HepG2 (cell line): ENCODE measurements around the gene NLRC5. TPM values are rescaled to one million over a fixed set of nuclear protein-coding genes. Genes with fewer than 3 reads are reported as not detected.
A peak's percentile ranks its signal among the peaks of the same experiment; 100 is the strongest.

Experiments
- ARID5B ChIP-seq: IDR thresholded peaks from 2 replicates; pipeline ENCODE4 v1.4.0; 2020; ENCODE audit warnings: mild to moderate bottlenecking, missing genetic modification reagents
- ATF3 ChIP-seq: sonication (generic); formaldehyde crosslinking; IDR thresholded peaks from 2 replicates; pipeline ENCODE4 v1.4.0; 2020; ENCODE audit warnings: missing genetic modification reagents
- FOSL2 ChIP-seq: sonication (generic); formaldehyde crosslinking; IDR thresholded peaks from 2 replicates; pipeline ENCODE4 v1.4.0; 2020; ENCODE audit warnings: missing genetic modification reagents
- KMT2A ChIP-seq: sonication (generic); formaldehyde crosslinking; IDR thresholded peaks from 2 replicates; pipeline ENCODE4 v1.4.0; 2020; ENCODE audit warnings: missing genetic modification reagents
- NR2F1 ChIP-seq, 2 experiments: fragments of 450-650 bp in 1 of 2; formaldehyde crosslinking in 1 of 2; IDR thresholded peaks; 2 replicates each; pipeline versions ENCODE4 v1.5.0 to v1.6.1; 2016 to 2020; ENCODE audit warnings: mild to moderate bottlenecking in 1 of 2, missing compliant biosample characterization in 1 of 2, missing genetic modification reagents in 1 of 2, moderate library complexity in 1 of 2
- ONECUT2 ChIP-seq: sonication (generic); formaldehyde crosslinking; IDR thresholded peaks from 2 replicates; pipeline ENCODE4 v1.4.0; 2020; ENCODE audit warnings: missing genetic modification reagents
- POGK ChIP-seq: sonication (generic); formaldehyde crosslinking; conservative IDR thresholded peaks from 2 replicates; pipeline ENCODE4 v1.8.0; 2022; ENCODE audit warnings: mild to moderate bottlenecking, moderate library complexity, missing genetic modification reagents
- SMARCE1 ChIP-seq: fragments of 450-650 bp; IDR thresholded peaks from 2 replicates; pipeline ENCODE4 v1.6.1; 2017; ENCODE audit warnings: borderline replicate concordance
- TARDBP ChIP-seq: sonication (generic); formaldehyde crosslinking; IDR thresholded peaks from 2 replicates; pipeline ENCODE4 v1.8.0; 2022; ENCODE audit warnings: mild to moderate bottlenecking, missing genetic modification reagents
- TEAD3 ChIP-seq: optimal IDR thresholded peaks from 2 replicates; pipeline ENCODE3; 2016; ENCODE audit warnings: borderline replicate concordance
- ZBTB39 ChIP-seq: sonication (generic); formaldehyde crosslinking; IDR thresholded peaks from 2 replicates; pipeline ENCODE4 v1.5.0; 2020; ENCODE audit warnings: missing genetic modification reagents
- ZFP37 ChIP-seq: sonication (generic); formaldehyde crosslinking; IDR thresholded peaks from 2 replicates; pipeline ENCODE4 v1.4.0; 2020; ENCODE audit warnings: missing genetic modification reagents, borderline replicate concordance
- ZNF33A ChIP-seq: sonication (generic); formaldehyde crosslinking; IDR thresholded peaks from 2 replicates; pipeline ENCODE4 v1.5.1; 2020; ENCODE audit warnings: missing genetic modification reagents, mild to moderate bottlenecking, moderate library complexity, borderline replicate concordance
- ZNF503 ChIP-seq: sonication (generic); formaldehyde crosslinking; IDR thresholded peaks from 2 replicates; pipeline ENCODE4 v1.4.0; 2020; ENCODE audit warnings: missing genetic modification reagents
- ZNF724P ChIP-seq: sonication (generic); formaldehyde crosslinking; IDR thresholded peaks from 2 replicates; pipeline ENCODE4 v1.8.0; 2022; ENCODE audit warnings: missing genetic modification reagents, borderline replicate concordance
- polyA plus RNA-seq, 8 experiments: library from polyadenylated mRNA; depleted of rRNA in 3 of 8; stranded (reverse) in 7 of 8; unstranded in 1 of 8; fragments of >200 nt; fragmentation: Illumina TruSeq in 4 of 8; extraction: Trizol in 4 of 8; gene quantifications; 2 replicates each; pipeline versions ENCODE4 v1.2.1 to v1.2.3, GENCODE V29; 2011 to 2016; ENCODE audit warnings: low read depth in 4 of 8, missing spikeins in 1 of 8, mixed read lengths in 1 of 8; ENCODE audit not compliant: insufficient read depth in 1 of 8
- total RNA-seq, 5 experiments: library from RNA; depleted of rRNA; stranded (reverse); fragments of >200 nt; fragmentation: Illumina TruSeq; extraction: Trizol; gene quantifications; 2 replicates each; pipeline ENCODE4 v1.2.3, GENCODE V29; 2016; ENCODE audit warnings: low read depth in 1 of 5

Gene NLRC5
- total and polyA plus RNA-seq, 2 of the 13 experiments (the other 11 are each of a cell fraction or from before 2014, with no cell fraction given): 6.3 to 12.7 TPM

GRCh38 chr16:56964243-56965148 lies 24.9 kb upstream of the NLRC5 start (continued):
- TF ChIP-seq POGK (CRISPR knock-in tag): no peak; the same call in 1 of the 2 replicates
- no peak for TF ChIP-seq ZBTB39 (CRISPR knock-in tag)
- peak; percentile 46 for TF ChIP-seq ZNF503
- peak; percentile 64; the same call in 1 of the 2 replicates for TF ChIP-seq TARDBP
- TF ChIP-seq ZFP37 (CRISPR knock-in tag): no peak
- no peak for TF ChIP-seq ONECUT2 (CRISPR knock-in tag)
- TF ChIP-seq TEAD3 (CRISPR knock-in tag): peak; percentile 98
- no peak for TF ChIP-seq SMARCE1
- TF ChIP-seq ZNF724P (CRISPR knock-in tag): no peak
- TF ChIP-seq NR2F1 (CRISPR knock-in tag; IDR thresholded peaks at IDR 0.05): peak; percentile 96 to 100
- TF ChIP-seq ARID5B (CRISPR knock-in tag): peak; percentile 93
- peak; percentile 96 for TF ChIP-seq ATF3 (CRISPR knock-in tag)
- peak; percentile 88 for TF ChIP-seq FOSL2 (CRISPR knock-in tag)
- TF ChIP-seq ZNF33A (CRISPR knock-in tag): no peak
- TF ChIP-seq KMT2A (CRISPR knock-in tag): no peak
